HCT116 (cell line): ENCODE data around the gene GLB1L. TPM values are rescaled to one million over a fixed set of nuclear protein-coding genes. Genes with fewer than 3 reads are reported as not detected.

Experiments used
- ATAC-seq: fragments of 200-7000 bp; cut with Tn5 transposase; 2 replicates; pipeline ENCODE4 v1.9.1; 2020; ENCODE audit warnings: mild to moderate bottlenecking, moderate library complexity
- BruUV-seq: library from RNA; stranded (reverse); fragments of 400-500 nt; replicated peaks from 2 replicates; lab custom pipeline; 2021; lab: Mats Ljungman, UMichigan
- CTCF ChIA-PET: fragments of 300-600 bp; sonication (Branson Sonifier 250); formaldehyde crosslinking; loops from one replicate; lab custom pipeline; 2021; ENCODE audit warnings: antibody characterized with exemption; lab: Charles Lee
- POLR2A ChIA-PET: fragments of 300-600, 350-600 bp; sonication (Branson Sonifier 250); formaldehyde crosslinking; loops from one replicate; lab custom pipeline; 2021; ENCODE audit warnings: antibody characterized with exemption; lab: Charles Lee
- RAD21 ChIA-PET, 2 experiments: fragments of 300-600 bp; sonication (Branson Sonifier 250); formaldehyde crosslinking; loops; one replicate each; lab custom pipeline; 2023; ENCODE audit warnings: low total read pairs in 2 of 2; ENCODE audit not compliant: uncharacterized antibody in 2 of 2, unreplicated experiment in 2 of 2, low non-redundant PET in 1 of 2; lab: Charles Lee
- DNase-seq: peaks from one replicate; pipeline ENCODE4 v3.0.0-alpha.2; 2010; ENCODE audit warnings: low read depth, low spot score
- H2AFZ ChIP-seq: fragments of 200-600 bp; shearing (Covaris generic), sonication (generic); 2 replicates; pipeline ENCODE4 v1.6.1; 2017; ENCODE audit warnings: low read depth, mixed run types, mixed read lengths, antibody characterized with exemption, low read length; ENCODE audit not compliant: poor library complexity, severe bottlenecking
- H3K27ac ChIP-seq: 2 replicates; pipeline ENCODE4 v1.5.1; 2012; ENCODE audit warnings: low read depth, low read length
- H3K27me3 ChIP-seq: fragments of 200-600 bp; sonication (generic); 2 replicates; pipeline ENCODE4 v1.6.1; 2016; ENCODE audit warnings: mixed run types, low read length, mixed read lengths; ENCODE audit not compliant: insufficient read depth
- H3K36me3 ChIP-seq, 2 experiments: fragments of 200-500 bp in 1 of 2; fragments of 200-600 bp in 1 of 2; sonication (Bioruptor generic) in 1 of 2; sonication (generic) in 1 of 2; 2 replicates each; pipeline versions ENCODE4 v1.5.1 to v1.6.1; 2014 to 2016; ENCODE audit warnings: low read length in 2 of 2, inconsistent platforms in 1 of 2, mixed read lengths in 1 of 2, mixed run types in 1 of 2; ENCODE audit not compliant: insufficient read depth in 2 of 2, control insufficient read depth in 1 of 2
- H3K4me1 ChIP-seq, 2 experiments: fragments of 200-600 bp in 1 of 2; sonication (generic) in 1 of 2; 2 replicates each; pipeline versions ENCODE4 v1.5.1 to v1.6.1; 2012 to 2017; ENCODE audit warnings: low read length in 2 of 2, inconsistent platforms in 1 of 2, mild to moderate bottlenecking in 1 of 2, mixed read lengths in 1 of 2, mixed run types in 1 of 2, moderate library complexity in 1 of 2; ENCODE audit not compliant: insufficient read depth in 2 of 2, control insufficient read depth in 1 of 2
- H3K4me2 ChIP-seq: fragments of 200-600 bp; sonication (generic); 2 replicates; pipeline ENCODE4 v1.6.1; 2017; ENCODE audit warnings: mixed run types, low read length, mixed read lengths
- H3K4me3 ChIP-seq, 2 experiments: fragments of 200-600 bp in 1 of 2; sonication (generic) in 1 of 2; replicated peaks in 1 of 2; 2 replicates each; pipeline ENCODE4 v1.5.1; 2011 to 2016; ENCODE audit warnings: low read length in 2 of 2, control low read depth in 1 of 2, low read depth in 1 of 2, mild to moderate bottlenecking in 1 of 2, mixed read lengths in 1 of 2, mixed run types in 1 of 2
- H3K79me2 ChIP-seq: fragments of 200-600 bp; sonication (generic); 2 replicates; pipeline ENCODE4 v1.6.1; 2017; ENCODE audit warnings: mild to moderate bottlenecking, mixed run types, low read length, moderate library complexity, mixed read lengths; ENCODE audit not compliant: insufficient read depth
- H3K9ac ChIP-seq: fragments of 200-600 bp; sonication (generic); 2 replicates; pipeline ENCODE4 v1.6.1; 2016; ENCODE audit warnings: low read length, mixed read lengths
- H3K9me2 ChIP-seq: fragments of 200-600 bp; sonication (generic), shearing (Covaris generic); 2 replicates; pipeline ENCODE4 v1.6.1; 2017; ENCODE audit warnings: mixed run types, mild to moderate bottlenecking, moderate library complexity; ENCODE audit not compliant: insufficient read depth
- H3K9me3 ChIP-seq, 2 experiments: fragments of 200-500 bp in 1 of 2; fragments of 200-600 bp in 1 of 2; sonication (Bioruptor generic) in 1 of 2; sonication (generic) in 1 of 2; 2 replicates each; pipeline ENCODE4 v1.6.1; 2014 to 2017; ENCODE audit warnings: low read length in 2 of 2, mixed read lengths in 2 of 2, inconsistent platforms in 1 of 2, low read depth in 1 of 2, mild to moderate bottlenecking in 1 of 2, mixed run types in 1 of 2, moderate library complexity in 1 of 2; ENCODE audit not compliant: control insufficient read depth in 1 of 2, insufficient read depth in 1 of 2
- H4K20me1 ChIP-seq: fragments of 200-600 bp; sonication (generic), shearing (Covaris generic); 2 replicates; pipeline ENCODE4 v1.6.1; 2017; ENCODE audit warnings: mixed run types, mild to moderate bottlenecking, moderate library complexity; ENCODE audit not compliant: insufficient read depth
- CBX3 ChIP-seq: IDR thresholded peaks from 2 replicates; pipeline ENCODE4 v1.6.1; 2012; ENCODE audit warnings: low read depth
- CEBPB ChIP-seq: IDR thresholded peaks from 2 replicates; pipeline ENCODE4 v1.6.1; 2012; ENCODE audit warnings: low read depth
- EZH2phosphoT487 ChIP-seq: fragments of 200-600 bp; IDR thresholded peaks from 2 replicates; pipeline ENCODE4 v1.6.1; 2018; ENCODE audit warnings: antibody characterized with exemption, borderline replicate concordance
- FOSL1 ChIP-seq: IDR thresholded peaks from 2 replicates; pipeline ENCODE4 v1.6.1; 2012; ENCODE audit warnings: low read depth
- JUND ChIP-seq: IDR thresholded peaks from 2 replicates; pipeline ENCODE4 v1.6.1; 2012
- POLR2A ChIP-seq: IDR thresholded peaks from 2 replicates; pipeline ENCODE4 v1.7.0; 2011; ENCODE audit warnings: borderline replicate concordance; ENCODE audit not compliant: insufficient read depth, insufficient read length; ENCODE audit errors: extremely low read depth
- POLR2AphosphoS5 ChIP-seq: IDR thresholded peaks from 2 replicates; pipeline ENCODE4 v1.6.1; 2011; ENCODE audit warnings: mild to moderate bottlenecking, low read depth, low read length, moderate library complexity
- RAD21 ChIP-seq: IDR thresholded peaks from 2 replicates; pipeline ENCODE4 v1.6.1; 2012; ENCODE audit warnings: low read depth, mild to moderate bottlenecking
- SRF ChIP-seq: IDR thresholded peaks from 2 replicates; pipeline ENCODE4 v1.6.1; 2012; ENCODE audit warnings: low read depth
- TCF7L2 ChIP-seq: IDR thresholded peaks from 2 replicates; pipeline ENCODE4 v1.7.0; 2011; ENCODE audit warnings: borderline replicate concordance, inconsistent platforms; ENCODE audit not compliant: insufficient read depth, insufficient read length; ENCODE audit errors: extremely low read depth
- YY1 ChIP-seq: IDR thresholded peaks from 2 replicates; pipeline ENCODE4 v1.6.1; 2011; ENCODE audit warnings: low read length, low read depth, moderate library complexity, mild to moderate bottlenecking; ENCODE audit not compliant: insufficient replicate concordance; ENCODE audit errors: extremely low read depth
- ZFX ChIP-seq: fragments of 450-650 bp; IDR thresholded peaks from 2 replicates; pipeline ENCODE4 v1.6.1; 2017
- ZNF274 ChIP-seq: fragments of 200-500 bp; sonication (Bioruptor generic); IDR thresholded peaks from 2 replicates; pipeline ENCODE4 v1.6.1; 2014; ENCODE audit warnings: mild to moderate bottlenecking, low read depth, low read length, inconsistent platforms
- intact Hi-C: fragments of 100-400 bp; cut with micrococcal nuclease; formaldehyde crosslinking; loops from 2 replicates; pipeline ENCODE4 v1.10.0; 2022
- total RNA-seq: library from RNA; stranded (reverse); gene quantifications from one replicate; pipeline ENCODE4 v1.2.1, GENCODE V29; 2021; ENCODE audit not compliant: unreplicated experiment
- TF ChIP-seq, protein P1 (sequence below): IDR thresholded peaks from 2 replicates; pipeline ENCODE4 v1.6.1; 2012
- TF ChIP-seq, protein P2 (sequence below), 3 experiments: fragments of 200-600 bp in 1 of 3; sonication (generic) in 1 of 3; IDR thresholded peaks in 2 of 3; conservative IDR thresholded peaks in 1 of 3; 2 replicates each; pipeline ENCODE4 v1.5.1; 2012 to 2017; ENCODE audit warnings: low read depth in 2 of 3, low read length in 2 of 3, antibody characterized with exemption in 1 of 3, borderline replicate concordance in 1 of 3, control low read depth in 1 of 3, mild to moderate bottlenecking in 1 of 3, mixed read lengths in 1 of 3, mixed run types in 1 of 3, moderate library complexity in 1 of 3; ENCODE audit not compliant: insufficient read depth in 1 of 3
- TF ChIP-seq, protein P3 (sequence below): IDR thresholded peaks from 2 replicates; pipeline ENCODE4 v1.6.1; 2012

The GLB1L gene
- total RNA-seq, 1 experiment from 2014 or later, result 6.6 TPM

DNA sequence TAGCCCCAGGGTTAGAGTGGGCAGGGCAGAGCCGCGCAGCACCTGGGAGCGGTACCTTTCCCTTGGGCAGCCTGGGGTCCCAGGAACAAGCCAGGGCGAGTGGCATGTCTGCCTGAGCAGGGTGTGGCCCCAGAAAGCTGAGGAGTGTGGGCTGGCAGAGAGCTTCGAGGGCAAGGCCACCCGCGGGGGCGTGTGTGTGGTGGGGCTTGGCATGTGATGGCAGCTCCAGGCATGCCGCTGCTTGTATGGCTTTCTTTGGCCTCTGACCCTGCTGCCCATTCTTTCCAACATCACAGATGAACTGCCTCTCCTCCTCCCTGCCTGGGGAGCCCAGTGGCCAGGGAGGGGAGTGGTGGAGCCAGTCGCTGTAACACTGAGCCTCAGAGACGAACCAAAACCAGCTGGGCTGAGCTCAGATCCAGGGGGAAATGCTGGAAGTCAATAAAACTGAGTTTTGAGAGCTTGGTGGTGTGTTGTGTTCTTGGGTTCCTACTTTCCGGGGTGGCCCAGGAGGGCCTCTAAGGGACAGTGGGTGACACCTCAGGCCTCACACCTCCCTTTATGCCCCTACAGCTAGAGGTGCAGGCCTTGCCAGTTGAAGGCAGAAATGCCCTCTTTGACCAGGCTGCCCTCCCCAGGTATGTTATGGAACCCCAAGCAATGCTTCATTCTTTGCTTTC, 41.3 kb upstream of the GLB1L start:
- Histone ChIP-seq H3K4me1 (peaks cover 16 to 18% of the 10 kb centered on the region in 2 experiments), H3K9me3 (no peaks in the 10 kb centered on the region), H3K27ac (peak overlapping the region; percentile 22; the same call in 1 of the 2 replicates), H4K20me1 (no peaks in the 10 kb centered on the region), H3K4me2 (peak overlapping the region; percentile 18; the same call in 1 of the 2 replicates), H3K4me3 (no peak overlapping the region), H3K9me2 (no peaks in the 10 kb centered on the region), H2AFZ (no peak overlapping the region), H3K79me2 (no peaks in the 10 kb centered on the region), H3K27me3 (no peaks in the 10 kb centered on the region), H3K36me3 (no peaks in the 10 kb centered on the region), H3K9ac (no peak overlapping the region)
- no peak for TF ChIP-seq EZH2phosphoT487
- TF ChIP-seq, protein P1, sequence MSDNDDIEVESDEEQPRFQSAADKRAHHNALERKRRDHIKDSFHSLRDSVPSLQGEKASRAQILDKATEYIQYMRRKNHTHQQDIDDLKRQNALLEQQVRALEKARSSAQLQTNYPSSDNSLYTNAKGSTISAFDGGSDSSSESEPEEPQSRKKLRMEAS, result no peak
- peak; percentile 51 for ATAC-seq
- no TSS peak for BruUV-seq
- DNase-seq, result no peak
- CTCF ChIA-PET, result interaction anchor here (1.2 to 1.7 kb wide), 2 partner anchors 8 to 9 kb away, joined by 3 to 18 read pairs; partner anchors contain the start of gene DNAJB2
- RAD21 ChIA-PET, result no interaction called here
- intact Hi-C loops, result no loop called here
- POLR2A ChIA-PET, result no interaction called here

DNA sequence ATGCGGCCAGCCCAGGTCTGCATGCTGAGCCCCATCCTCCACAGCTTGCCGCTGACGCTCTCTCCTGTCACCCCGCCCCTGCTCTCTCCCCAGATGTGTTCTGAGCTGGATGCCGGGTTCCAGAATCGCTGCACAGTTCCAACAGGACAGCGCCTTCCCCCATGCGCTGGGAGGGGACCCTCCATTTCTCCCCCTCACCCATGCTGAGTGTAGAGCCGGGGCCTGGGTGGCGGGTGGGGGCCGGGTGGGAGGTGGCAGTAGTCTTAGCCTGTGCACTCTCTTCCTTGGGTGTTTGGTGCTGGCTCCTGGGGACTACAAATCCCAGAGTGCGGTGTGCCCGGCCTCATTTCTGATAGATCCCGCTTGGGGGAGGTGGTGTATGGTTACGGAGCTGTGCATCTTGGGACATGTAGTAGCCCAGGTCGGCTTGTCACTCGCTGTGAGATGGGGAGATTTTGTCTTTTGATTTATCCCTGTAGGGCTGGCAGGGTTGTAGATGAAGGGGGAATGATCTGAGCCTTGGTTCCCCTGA, 40.7 kb upstream of the GLB1L start:
- ChIA-PET RAD21 (no interaction called here), POLR2A (no interaction called here), CTCF (interaction anchor here (1.7 kb wide), 1 partner anchor 9 kb away, joined by 18 read pairs; no protein-coding TSS in a partner anchor)
- intact Hi-C loops, result no loop called here
- Histone ChIP-seq H4K20me1 (no peaks in the 10 kb centered on the region), H3K9me2 (no peaks in the 10 kb centered on the region), H3K79me2 (no peaks in the 10 kb centered on the region), H2AFZ (no peak overlapping the region), H3K4me1 (peaks cover 16 to 18% of the 10 kb centered on the region in 2 experiments), H3K9ac (no peak overlapping the region), H3K36me3 (no peaks in the 10 kb centered on the region), H3K4me2 (peak overlapping the region; percentile 18; the same call in 1 of the 2 replicates), H3K9me3 (no peaks in the 10 kb centered on the region), H3K27me3 (no peaks in the 10 kb centered on the region), H3K4me3 (no peak overlapping the region), H3K27ac (peak overlapping the region; percentile 22; the same call in 1 of the 2 replicates)
- DNase-seq (no peak), ATAC-seq (peak; percentile 66)
- no TSS peak for BruUV-seq
- no peak for TF ChIP-seq EZH2phosphoT487
- no peak for TF ChIP-seq JUND
- no peak for TF ChIP-seq ZNF274
- no peak for TF ChIP-seq RAD21
- no peak for TF ChIP-seq YY1
- no peak for TF ChIP-seq TCF7L2
- no peak for TF ChIP-seq CBX3
- TF ChIP-seq POLR2AphosphoS5, result no peak
- TF ChIP-seq, protein P2, sequence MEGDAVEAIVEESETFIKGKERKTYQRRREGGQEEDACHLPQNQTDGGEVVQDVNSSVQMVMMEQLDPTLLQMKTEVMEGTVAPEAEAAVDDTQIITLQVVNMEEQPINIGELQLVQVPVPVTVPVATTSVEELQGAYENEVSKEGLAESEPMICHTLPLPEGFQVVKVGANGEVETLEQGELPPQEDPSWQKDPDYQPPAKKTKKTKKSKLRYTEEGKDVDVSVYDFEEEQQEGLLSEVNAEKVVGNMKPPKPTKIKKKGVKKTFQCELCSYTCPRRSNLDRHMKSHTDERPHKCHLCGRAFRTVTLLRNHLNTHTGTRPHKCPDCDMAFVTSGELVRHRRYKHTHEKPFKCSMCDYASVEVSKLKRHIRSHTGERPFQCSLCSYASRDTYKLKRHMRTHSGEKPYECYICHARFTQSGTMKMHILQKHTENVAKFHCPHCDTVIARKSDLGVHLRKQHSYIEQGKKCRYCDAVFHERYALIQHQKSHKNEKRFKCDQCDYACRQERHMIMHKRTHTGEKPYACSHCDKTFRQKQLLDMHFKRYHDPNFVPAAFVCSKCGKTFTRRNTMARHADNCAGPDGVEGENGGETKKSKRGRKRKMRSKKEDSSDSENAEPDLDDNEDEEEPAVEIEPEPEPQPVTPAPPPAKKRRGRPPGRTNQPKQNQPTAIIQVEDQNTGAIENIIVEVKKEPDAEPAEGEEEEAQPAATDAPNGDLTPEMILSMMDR (IDR thresholded peaks at IDR 0.05 in 2 of 3, conservative IDR thresholded peaks at IDR 0.05 in 1 of 3; ENCODE audit: borderline replicate concordance in 1 of 3, insufficient read depth in 1 of 3, low read depth in 2 of 3, low read length in 2 of 3), result no peak
- TF ChIP-seq ZFX, result no peak
- TF ChIP-seq, protein P3, sequence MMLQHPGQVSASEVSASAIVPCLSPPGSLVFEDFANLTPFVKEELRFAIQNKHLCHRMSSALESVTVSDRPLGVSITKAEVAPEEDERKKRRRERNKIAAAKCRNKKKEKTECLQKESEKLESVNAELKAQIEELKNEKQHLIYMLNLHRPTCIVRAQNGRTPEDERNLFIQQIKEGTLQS, result no peak
- TF ChIP-seq, protein P1, result no peak
- TF ChIP-seq FOSL1, result no peak
- TF ChIP-seq POLR2A, result no peak
- no peak for TF ChIP-seq SRF
- no peak for TF ChIP-seq CEBPB
